Thoracic aorta endothelial cell (primary cell): ENCODE measurements around the gene NPTX1. TPM values are rescaled to one million over a fixed set of nuclear protein-coding genes. Genes with fewer than 3 reads are reported as not detected.

Source experiments
- small RNA-seq: library from RNA; depleted of rRNA; stranded (forward); fragments of <200 nt; gene quantifications from one replicate; pipeline ENCODE3, GENCODE V24; 2012
- total RNA-seq: library from RNA; depleted of rRNA; stranded (reverse); fragments of >200 nt; gene quantifications from 2 replicates; pipeline ENCODE4 v1.2.3, GENCODE V29; 2012

NPTX1 gene
- total RNA-seq, result 0.07 TPM in 1 of 2 replicates, not detected in the other

GRCh38 chr17:80475910-80476876 is at the start of gene NPTX1:
NPTX1 (minus strand) TSS chr17:80476607; CDS start chr17:80476446, 161 bp downstream.

Small RNA genes within 50 kb of the gene (small RNA-seq; reads per million reads assigned to genes)
- gene AC120024.2 (not detected), gene AC120024.3 (not detected), gene MIR4730 (not detected)

Other genes with a start within 250 kb of the NPTX1 start
- 136 and 185 TPM in 2 replicates for gene RNF213, start 215.8 kb downstream of the NPTX1 start, total RNA-seq
- gene ENDOV, start 61.4 kb downstream of the NPTX1 start, total RNA-seq, result 11.5 and 11.7 TPM in 2 replicates
- gene RPTOR, start 68.2 kb upstream of the NPTX1 start, total RNA-seq, result 36.8 and 40.9 TPM in 2 replicates